ENCODE results near the gene EPHA4.

The EPHA4 gene

GRCh38 chr2:221429741-221430491 is 142.2 kb downstream of the EPHA4 start:
- no peaks in the 10 kb centered on the region for H3K27me3 ChIP-seq (ENCODE audit: control insufficient read depth, insufficient read depth, low read length)
- H3K4me3 ChIP-seq (ENCODE audit: low read length): no peak overlapping the region
- no peak for DNase-seq (ENCODE audit: low read depth, low spot score)
- no CpG with 5 or more reads among the region's 7 CpGs for WGBS (ENCODE audit: insufficient coverage, insufficient read length)
- H3K36me3 ChIP-seq (ENCODE audit: control insufficient read depth, insufficient read depth, low read length): peaks cover 3% of the 10 kb centered on the region; the same call in 1 of the 2 replicates
- no peaks in the 10 kb centered on the region for H3K4me1 ChIP-seq (ENCODE audit: control insufficient read depth, insufficient read depth, low read length)
- no peak overlapping the region for H3K27ac ChIP-seq (ENCODE audit: low read length)
- no peaks in the 10 kb centered on the region for H3K9me3 ChIP-seq (ENCODE audit: control insufficient read depth, insufficient read depth, low read length)

- no peaks in the 10 kb centered on the region for H3K4me1 ChIP-seq (ENCODE audit: control insufficient read depth, insufficient read depth, low read length)
These were observed 143.2 kb downstream of the EPHA4 start for GRCh38 chr2:221428896-221429295.

DNA sequence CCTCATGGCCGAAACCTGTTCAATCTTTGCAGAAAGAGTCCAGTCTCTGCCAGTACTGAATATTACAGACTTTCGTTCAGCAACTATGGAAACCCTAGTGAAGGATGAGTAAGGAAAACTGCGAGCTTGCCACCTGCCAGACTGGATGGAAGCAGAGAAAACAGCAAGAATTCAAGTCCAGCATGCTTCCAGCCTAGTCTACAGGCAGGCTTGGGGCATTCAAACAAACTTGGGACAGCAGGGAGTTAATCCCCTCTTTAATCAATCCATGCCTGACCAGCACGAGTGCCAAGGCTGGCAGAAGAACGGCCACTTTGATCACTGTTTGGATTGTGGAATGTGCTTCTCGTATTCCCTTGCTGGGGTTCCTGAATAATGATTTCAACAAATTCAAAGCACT is 145.2 kb downstream of the EPHA4 start:
- Histone ChIP-seq H3K4me1 (ENCODE audit: control insufficient read depth, insufficient read depth, low read length) (no peaks in the 10 kb centered on the region), H3K9me3 (ENCODE audit: control insufficient read depth, insufficient read depth, low read length) (no peaks in the 10 kb centered on the region), H3K36me3 (ENCODE audit: control insufficient read depth, insufficient read depth, low read length) (peaks cover 3% of the 10 kb centered on the region; the same call in 1 of the 2 replicates), H3K27ac (ENCODE audit: low read length) (no peak overlapping the region), H3K27me3 (ENCODE audit: control insufficient read depth, insufficient read depth, low read length) (no peaks in the 10 kb centered on the region), H3K4me3 (ENCODE audit: low read length) (no peak overlapping the region)
- no CpG with 5 or more reads among the region's 6 CpGs for WGBS (ENCODE audit: insufficient coverage, insufficient read length)
- no peak for DNase-seq (ENCODE audit: low read depth, low spot score)

More at GRCh38 chr2:221428896-221429295, 143.2 kb downstream of the EPHA4 start:
- Histone ChIP-seq H3K4me3 (ENCODE audit: low read length) (no peak overlapping the region), H3K36me3 (ENCODE audit: control insufficient read depth, insufficient read depth, low read length) (peaks cover 3% of the 10 kb centered on the region; the same call in 1 of the 2 replicates), H3K27ac (ENCODE audit: low read length) (no peak overlapping the region), H3K9me3 (ENCODE audit: control insufficient read depth, insufficient read depth, low read length) (no peaks in the 10 kb centered on the region), H3K27me3 (ENCODE audit: control insufficient read depth, insufficient read depth, low read length) (no peaks in the 10 kb centered on the region)
- no CpG with 5 or more reads among the region's 2 CpGs for WGBS (ENCODE audit: insufficient coverage, insufficient read length)
- no peak for DNase-seq (ENCODE audit: low read depth, low spot score)

GRCh38 chr2:221425891-221426290 is 146.2 kb downstream of the EPHA4 start:
- WGBS (ENCODE audit: insufficient coverage, insufficient read length): no CpG with 5 or more reads among the region's 8 CpGs
- Histone ChIP-seq H3K4me3 (ENCODE audit: low read length) (no peak overlapping the region), H3K9me3 (ENCODE audit: control insufficient read depth, insufficient read depth, low read length) (no peaks in the 10 kb centered on the region), H3K27ac (ENCODE audit: low read length) (no peak overlapping the region), H3K36me3 (ENCODE audit: control insufficient read depth, insufficient read depth, low read length) (peaks cover 3% of the 10 kb centered on the region; the same call in 1 of the 2 replicates), H3K4me1 (ENCODE audit: control insufficient read depth, insufficient read depth, low read length) (no peaks in the 10 kb centered on the region), H3K27me3 (ENCODE audit: control insufficient read depth, insufficient read depth, low read length) (no peaks in the 10 kb centered on the region)
- DNase-seq (ENCODE audit: low read depth, low spot score): no peak

DNA sequence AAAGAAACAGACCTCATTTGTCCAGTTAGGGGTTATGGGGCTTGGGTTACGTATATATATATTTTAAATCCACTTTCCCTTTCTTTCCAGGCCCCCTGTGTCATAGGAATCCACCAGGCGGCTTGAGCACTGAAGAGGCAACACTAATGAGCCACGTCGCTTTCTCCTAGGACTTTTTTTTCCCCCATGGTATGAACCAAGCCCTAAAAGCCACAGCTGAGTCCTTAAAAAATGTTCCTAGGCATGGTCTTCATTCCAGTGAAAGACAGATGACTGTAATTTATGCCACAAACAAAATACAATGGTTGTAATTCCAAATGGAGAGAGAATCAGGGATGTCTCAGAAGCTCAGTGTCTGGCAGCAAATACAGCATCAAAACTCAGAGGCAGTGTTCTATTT is 146.8 kb downstream of the EPHA4 start:
- no peak overlapping the region for H3K4me3 ChIP-seq (ENCODE audit: low read length)
- peaks cover 3% of the 10 kb centered on the region; the same call in 1 of the 2 replicates for H3K36me3 ChIP-seq (ENCODE audit: control insufficient read depth, insufficient read depth, low read length)

GRCh38 chr2:221423210-221423804 is 148.8 kb downstream of the EPHA4 start:
- Histone ChIP-seq H3K4me1 (ENCODE audit: control insufficient read depth, insufficient read depth, low read length) (no peaks in the 10 kb centered on the region), H3K4me3 (ENCODE audit: low read length) (no peak overlapping the region), H3K27ac (ENCODE audit: low read length) (no peak overlapping the region), H3K36me3 (ENCODE audit: control insufficient read depth, insufficient read depth, low read length) (no peaks in the 10 kb centered on the region), H3K27me3 (ENCODE audit: control insufficient read depth, insufficient read depth, low read length) (no peaks in the 10 kb centered on the region), H3K9me3 (ENCODE audit: control insufficient read depth, insufficient read depth, low read length) (no peaks in the 10 kb centered on the region)
- WGBS (ENCODE audit: insufficient coverage, insufficient read length): no CpG with 5 or more reads among the region's 3 CpGs
- no peak for DNase-seq (ENCODE audit: low read depth, low spot score)

More for the DNA sequence above, 146.8 kb downstream of the EPHA4 start:
- no peaks in the 10 kb centered on the region for H3K27me3 ChIP-seq (ENCODE audit: control insufficient read depth, insufficient read depth, low read length)
- H3K27ac ChIP-seq (ENCODE audit: low read length): no peak overlapping the region
- no peaks in the 10 kb centered on the region for H3K9me3 ChIP-seq (ENCODE audit: control insufficient read depth, insufficient read depth, low read length)
- WGBS (ENCODE audit: insufficient coverage, insufficient read length): no CpG with 5 or more reads among the region's 4 CpGs
- DNase-seq (ENCODE audit: low read depth, low spot score): no peak
- no peaks in the 10 kb centered on the region for H3K4me1 ChIP-seq (ENCODE audit: control insufficient read depth, insufficient read depth, low read length)

- no peak overlapping the region for H3K27ac ChIP-seq (ENCODE audit: low read length)
- H3K4me1 ChIP-seq (ENCODE audit: control insufficient read depth, insufficient read depth, low read length): no peaks in the 10 kb centered on the region
- H3K9me3 ChIP-seq (ENCODE audit: control insufficient read depth, insufficient read depth, low read length): no peaks in the 10 kb centered on the region
- H3K27me3 ChIP-seq (ENCODE audit: control insufficient read depth, insufficient read depth, low read length): no peaks in the 10 kb centered on the region
- no peak overlapping the region for H3K4me3 ChIP-seq (ENCODE audit: low read length)
- no peaks in the 10 kb centered on the region for H3K36me3 ChIP-seq (ENCODE audit: control insufficient read depth, insufficient read depth, low read length)
- no peak for DNase-seq (ENCODE audit: low read depth, low spot score)
- no CpG with 5 or more reads among the region's 4 CpGs for WGBS (ENCODE audit: insufficient coverage, insufficient read length)
These were observed 149.4 kb downstream of the EPHA4 start for GRCh38 chr2:221422516-221423209.

GRCh38 chr2:221420245-221420644 is 151.9 kb downstream of the EPHA4 start:
- H3K4me3 ChIP-seq (ENCODE audit: low read length): no peak overlapping the region
- H3K27ac ChIP-seq (ENCODE audit: low read length): no peak overlapping the region
- H3K9me3 ChIP-seq (ENCODE audit: control insufficient read depth, insufficient read depth, low read length): no peaks in the 10 kb centered on the region
- no peaks in the 10 kb centered on the region for H3K27me3 ChIP-seq (ENCODE audit: control insufficient read depth, insufficient read depth, low read length)
- no peaks in the 10 kb centered on the region for H3K4me1 ChIP-seq (ENCODE audit: control insufficient read depth, insufficient read depth, low read length)
- no peak for DNase-seq (ENCODE audit: low read depth, low spot score)
- WGBS (ENCODE audit: insufficient coverage, insufficient read length): no CpG with 5 or more reads among the region's 7 CpGs
- H3K36me3 ChIP-seq (ENCODE audit: control insufficient read depth, insufficient read depth, low read length): no peaks in the 10 kb centered on the region

DNA sequence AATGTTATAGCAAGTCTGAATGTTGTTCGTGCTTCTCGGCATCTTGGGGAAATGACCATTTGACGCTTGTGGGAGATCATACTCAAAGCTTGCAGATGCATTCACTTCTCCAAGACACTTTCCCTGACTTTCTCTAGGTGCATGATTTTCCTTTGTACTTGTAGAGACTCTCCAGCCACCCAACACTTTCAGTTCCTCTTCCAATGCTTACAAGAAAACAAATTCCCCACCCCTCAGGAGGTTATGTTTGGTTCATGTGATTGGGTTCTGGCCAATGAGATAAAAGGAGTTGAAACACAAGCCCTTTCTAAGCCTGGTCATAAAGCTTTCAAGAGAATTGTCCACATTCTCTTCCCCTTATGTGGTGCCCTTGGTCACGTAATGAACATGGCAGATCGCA is 156.3 kb downstream of the EPHA4 start:
- no peaks in the 10 kb centered on the region for H3K4me1 ChIP-seq (ENCODE audit: control insufficient read depth, insufficient read depth, low read length)
- H3K4me3 ChIP-seq (ENCODE audit: low read length): no peak overlapping the region
- H3K9me3 ChIP-seq (ENCODE audit: control insufficient read depth, insufficient read depth, low read length): no peaks in the 10 kb centered on the region
- no peaks in the 10 kb centered on the region for H3K36me3 ChIP-seq (ENCODE audit: control insufficient read depth, insufficient read depth, low read length)
- no CpG with 5 or more reads among the region's 5 CpGs for WGBS (ENCODE audit: insufficient coverage, insufficient read length)
- no peak for DNase-seq (ENCODE audit: low read depth, low spot score)
- no peaks in the 10 kb centered on the region for H3K27me3 ChIP-seq (ENCODE audit: control insufficient read depth, insufficient read depth, low read length)
- H3K27ac ChIP-seq (ENCODE audit: low read length): no peak overlapping the region

DNA sequence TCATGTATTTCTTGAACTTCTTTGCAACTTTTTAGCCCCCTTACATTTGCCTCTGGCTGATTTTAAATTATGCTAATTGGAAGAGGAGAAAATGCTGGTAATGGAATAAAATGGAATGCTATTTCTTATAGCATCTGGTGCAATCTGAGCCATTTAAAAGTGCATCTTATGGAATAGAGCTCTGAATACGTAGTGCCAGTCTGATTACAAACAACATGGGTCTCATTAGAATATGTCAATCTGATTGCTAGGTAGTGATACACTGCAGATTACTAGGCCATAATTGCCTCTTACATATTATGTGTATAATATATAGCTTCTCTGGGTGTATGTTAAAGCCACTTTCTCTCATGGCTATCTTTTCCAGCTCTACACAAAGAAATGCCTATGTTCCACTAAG is 159.1 kb downstream of the EPHA4 start:
- Histone ChIP-seq H3K4me3 (ENCODE audit: low read length) (no peak overlapping the region), H3K9me3 (ENCODE audit: control insufficient read depth, insufficient read depth, low read length) (no peaks in the 10 kb centered on the region), H3K27ac (ENCODE audit: low read length) (no peak overlapping the region), H3K27me3 (ENCODE audit: control insufficient read depth, insufficient read depth, low read length) (no peaks in the 10 kb centered on the region), H3K36me3 (ENCODE audit: control insufficient read depth, insufficient read depth, low read length) (no peaks in the 10 kb centered on the region), H3K4me1 (ENCODE audit: control insufficient read depth, insufficient read depth, low read length) (no peaks in the 10 kb centered on the region)
- WGBS (ENCODE audit: insufficient coverage, insufficient read length): no CpG with 5 or more reads among the region's 1 CpG
- no peak for DNase-seq (ENCODE audit: low read depth, low spot score)
